ENCODE data around the gene ZC3H11A.
"Not testable (repeated sequence)": the region's sequence is repeated elsewhere in the genome, so short reads cannot be mapped to it uniquely, and the experiment has no call there.

DNA sequence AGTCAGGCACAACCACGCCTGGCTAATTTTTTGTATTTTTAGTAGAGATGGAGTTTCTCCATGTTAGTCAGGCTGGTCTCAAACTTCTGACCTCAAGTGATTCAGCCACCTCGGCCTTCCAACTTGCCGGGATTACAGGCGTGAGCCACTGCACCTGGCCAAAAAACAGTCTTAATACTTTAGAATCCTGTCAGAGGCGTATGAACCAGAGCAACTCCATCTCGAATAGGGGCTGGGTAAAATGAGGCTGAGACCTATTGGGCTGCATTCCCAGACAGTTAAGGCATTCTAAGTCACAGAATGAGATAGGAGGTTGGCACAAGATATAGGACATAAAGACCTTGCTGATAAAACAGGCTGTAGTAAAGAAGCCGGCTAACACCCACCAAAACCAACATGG is 33.5 kb upstream of the ZC3H11A start:
- TF ChIP-seq, protein P1, sequence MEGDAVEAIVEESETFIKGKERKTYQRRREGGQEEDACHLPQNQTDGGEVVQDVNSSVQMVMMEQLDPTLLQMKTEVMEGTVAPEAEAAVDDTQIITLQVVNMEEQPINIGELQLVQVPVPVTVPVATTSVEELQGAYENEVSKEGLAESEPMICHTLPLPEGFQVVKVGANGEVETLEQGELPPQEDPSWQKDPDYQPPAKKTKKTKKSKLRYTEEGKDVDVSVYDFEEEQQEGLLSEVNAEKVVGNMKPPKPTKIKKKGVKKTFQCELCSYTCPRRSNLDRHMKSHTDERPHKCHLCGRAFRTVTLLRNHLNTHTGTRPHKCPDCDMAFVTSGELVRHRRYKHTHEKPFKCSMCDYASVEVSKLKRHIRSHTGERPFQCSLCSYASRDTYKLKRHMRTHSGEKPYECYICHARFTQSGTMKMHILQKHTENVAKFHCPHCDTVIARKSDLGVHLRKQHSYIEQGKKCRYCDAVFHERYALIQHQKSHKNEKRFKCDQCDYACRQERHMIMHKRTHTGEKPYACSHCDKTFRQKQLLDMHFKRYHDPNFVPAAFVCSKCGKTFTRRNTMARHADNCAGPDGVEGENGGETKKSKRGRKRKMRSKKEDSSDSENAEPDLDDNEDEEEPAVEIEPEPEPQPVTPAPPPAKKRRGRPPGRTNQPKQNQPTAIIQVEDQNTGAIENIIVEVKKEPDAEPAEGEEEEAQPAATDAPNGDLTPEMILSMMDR (conservative IDR thresholded peaks at IDR 0.05; ENCODE audit: low read depth, low read length) = not testable (repeated sequence)
- TF ChIP-seq FOS (IDR thresholded peaks at IDR 0.05; ENCODE audit: low read depth, low read length); RFX5 (IDR thresholded peaks at IDR 0.05; ENCODE audit: low read depth, low read length); MAZ (IDR thresholded peaks at IDR 0.05; ENCODE audit: borderline replicate concordance, low read depth, low read length); POLR2A (IDR thresholded peaks at IDR 0.05; ENCODE audit: low read depth, low read length); SMC3 (IDR thresholded peaks at IDR 0.05; ENCODE audit: low read depth, low read length); CHD1 (IDR thresholded peaks at IDR 0.05; ENCODE audit: low read depth, low read length); RCOR1 (IDR thresholded peaks at IDR 0.05; ENCODE audit: insufficient replicate concordance, low read length); BHLHE40 (IDR thresholded peaks at IDR 0.05; ENCODE audit: low read depth, low read length); CEBPB (IDR thresholded peaks at IDR 0.05; ENCODE audit: low read depth, low read length): not testable (repeated sequence)
